GM23338 (cell line): ENCODE measurements around the gene RAB3GAP1. TPM values are rescaled to one million over a fixed set of nuclear protein-coding genes. Genes with fewer than 3 reads are reported as not detected.

Experiments
- ATAC-seq: fragments of 200-7000 bp; cut with Tn5 transposase; 3 replicates; pipeline ENCODE4 v1.9.1; 2020
- DNase-seq: peaks from one replicate; pipeline ENCODE4 v3.0.0-alpha.2; 2015; ENCODE audit warnings: low spot score
- H2AFZ ChIP-seq: fragments of 200-600 bp; sonication (generic); 2 replicates; pipeline ENCODE4 v1.8.0; 2016; ENCODE audit warnings: antibody characterized with exemption, mild to moderate bottlenecking, moderate library complexity
- H3F3A ChIP-seq: fragments of 200-600 bp; sonication (generic); replicated peaks from 2 replicates; pipeline ENCODE4 v1.8.0; 2017; ENCODE audit warnings: antibody characterized with exemption, mixed run types, low read depth
- H3K27ac ChIP-seq: fragments of 200-600 bp; sonication (generic); 2 replicates; pipeline ENCODE4 v1.6.1; 2016; ENCODE audit warnings: low read depth
- H3K27me3 ChIP-seq: fragments of 200-600 bp; sonication (generic); 2 replicates; pipeline ENCODE4 v1.8.0; 2016; ENCODE audit warnings: mild to moderate bottlenecking, mixed run types, moderate library complexity; ENCODE audit not compliant: insufficient read depth
- H3K36me3 ChIP-seq: fragments of 200-600 bp; sonication (generic); 2 replicates; pipeline ENCODE4 v1.8.0; 2016; ENCODE audit warnings: mild to moderate bottlenecking; ENCODE audit not compliant: insufficient read depth
- H3K4me1 ChIP-seq: fragments of 200-600 bp; sonication (generic); 2 replicates; pipeline ENCODE4 v1.8.0; 2016; ENCODE audit warnings: mild to moderate bottlenecking, moderate library complexity; ENCODE audit not compliant: insufficient read depth
- H3K4me2 ChIP-seq: fragments of 200-600 bp; sonication (generic); 2 replicates; pipeline ENCODE4 v1.7.1; 2017; ENCODE audit warnings: mixed run types
- H3K4me3 ChIP-seq: fragments of 200-600 bp; sonication (generic); 2 replicates; pipeline ENCODE4 v1.6.1; 2016; ENCODE audit warnings: mixed run types
- H3K79me2 ChIP-seq: fragments of 200-600 bp; sonication (generic); replicated peaks from 2 replicates; pipeline ENCODE4 v1.8.0; 2017; ENCODE audit warnings: mild to moderate bottlenecking; ENCODE audit not compliant: insufficient read depth
- H3K9me2 ChIP-seq: fragments of 200-600 bp; sonication (generic); 2 replicates; pipeline ENCODE4 v1.8.0; 2017; ENCODE audit not compliant: insufficient read depth
- H4K20me1 ChIP-seq: fragments of 200-600 bp; sonication (generic); replicated peaks from 2 replicates; pipeline ENCODE4 v1.8.0; 2017; ENCODE audit warnings: mild to moderate bottlenecking; ENCODE audit not compliant: insufficient read depth
- H3K27ac Mint-ChIP-seq: 2 replicates; pipeline ENCODE4 v1.8.0; 2020; ENCODE audit warnings: inconsistent platforms, mild to moderate bottlenecking, moderate library complexity, mixed read lengths
- H3K27me3 Mint-ChIP-seq: 3 replicates; pipeline ENCODE4 v1.8.0; 2022; ENCODE audit warnings: low read depth, mild to moderate bottlenecking, moderate library complexity, mixed read lengths, inconsistent platforms; ENCODE audit not compliant: insufficient read depth, poor library complexity
- H3K36me3 Mint-ChIP-seq: 3 replicates; pipeline ENCODE4 v1.8.0; 2021; ENCODE audit warnings: low read depth, mild to moderate bottlenecking, inconsistent platforms, moderate library complexity, mixed read lengths
- H3K4me1 Mint-ChIP-seq: 3 replicates; pipeline ENCODE4 v1.8.0; 2020; ENCODE audit warnings: mild to moderate bottlenecking, inconsistent platforms, mixed read lengths
- H3K4me3 Mint-ChIP-seq: 3 replicates; pipeline ENCODE4 v1.8.0; 2021; ENCODE audit warnings: moderate library complexity, mild to moderate bottlenecking, inconsistent platforms, mixed read lengths
- H3K9me3 Mint-ChIP-seq: 3 replicates; pipeline ENCODE4 v1.8.0; 2020; ENCODE audit warnings: moderate library complexity, mild to moderate bottlenecking, inconsistent platforms, mixed read lengths
- EZH2phosphoT487 ChIP-seq: fragments of 200-600 bp; sonication (generic); IDR thresholded peaks from one replicate; pipeline ENCODE4 v1.8.1; 2018; ENCODE audit warnings: antibody characterized with exemption; ENCODE audit not compliant: unreplicated experiment
- NANOG ChIP-seq: IDR thresholded peaks from 2 replicates; pipeline ENCODE4 v1.6.1; 2016; ENCODE audit warnings: antibody characterized with exemption, borderline replicate concordance
- POLR2AphosphoS5 ChIP-seq: IDR thresholded peaks from 2 replicates; pipeline ENCODE4 v1.6.1; 2016; ENCODE audit warnings: antibody characterized with exemption, low read depth
- ZNF331 ChIP-seq: fragments of 250-450 bp; sonication (Bioruptor Pico); IDR thresholded peaks from 2 replicates; pipeline ENCODE4 v1.5.0; 2020; ENCODE audit warnings: low read depth, mild to moderate bottlenecking, moderate library complexity
- polyA plus RNA-seq: library from polyadenylated mRNA; unstranded; fragments of >200 nt; fragmentation: Nextera tagmentation; extraction: Ambion mirVana; gene quantifications from 2 replicates; pipeline ENCODE4 v1.2.1, GENCODE V29; 2016
- total RNA-seq: library from RNA; depleted of rRNA; stranded (reverse); fragments of >200 nt; shearing (Covaris generic); gene quantifications from 2 replicates; pipeline ENCODE4 v1.2.3, GENCODE V29; 2014
- TF ChIP-seq, protein P1 (sequence below): IDR thresholded peaks from 2 replicates; pipeline ENCODE4 v1.6.1; 2016; ENCODE audit warnings: antibody characterized with exemption
- TF ChIP-seq, protein P2 (sequence below), 2 experiments: fragments of 200-600 bp in 1 of 2; sonication (generic) in 1 of 2; conservative IDR thresholded peaks; 2 replicates each; pipeline versions ENCODE4 v1.5.1 to v1.6.1; 2016 to 2017; ENCODE audit warnings: antibody characterized with exemption in 2 of 2, low read depth in 2 of 2, mild to moderate bottlenecking in 2 of 2, moderate library complexity in 1 of 2
- TF ChIP-seq, protein P3 (sequence below): fragments of 250-450 bp; sonication (Bioruptor Pico); IDR thresholded peaks from 2 replicates; pipeline ENCODE4 v1.5.0; 2020; ENCODE audit warnings: mild to moderate bottlenecking, moderate library complexity

Gene RAB3GAP1
- total and polyA plus RNA-seq, 2 experiments from 2014 or later: 22.5 to 40.4 TPM

DNA sequence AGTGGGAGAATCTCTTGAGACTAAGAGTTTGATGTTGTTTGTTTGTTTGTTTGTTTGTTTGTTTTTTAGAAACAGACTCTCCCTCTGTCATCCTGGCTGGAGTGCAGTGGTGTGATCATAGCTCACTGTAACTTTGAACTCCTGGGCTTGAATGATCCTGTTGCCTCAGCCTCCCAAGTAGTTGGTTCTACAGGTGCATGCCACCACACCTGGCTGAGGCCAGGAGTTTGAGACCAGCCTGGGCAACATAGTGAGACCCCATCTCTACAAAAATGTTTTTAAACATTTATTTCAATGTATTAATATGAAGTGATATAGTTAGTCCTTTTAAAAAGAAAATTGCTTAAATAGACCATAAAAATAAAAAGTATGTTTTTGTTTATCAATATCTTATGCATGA lies 40.5 kb upstream of the RAB3GAP1 start:
- H3K27ac ChIP-seq: no peak overlapping the region
- no peak overlapping the region for H2AFZ ChIP-seq
- no peak for DNase-seq
- peaks cover 2% of the 10 kb centered on the region for H3K27me3 Mint-ChIP-seq
- H3K9me2 ChIP-seq: no peaks in the 10 kb centered on the region; the same call in 1 of the 2 replicates
- H3K4me1 Mint-ChIP-seq: peaks cover 5% of the 10 kb centered on the region; the same call in 2 of the 3 replicates
- H3K4me2 ChIP-seq: no peak overlapping the region
- ATAC-seq: no peak
- TF ChIP-seq ZNF331 (CRISPR knock-in tag) (no peak), NANOG (no peak), POLR2AphosphoS5 (no peak), EZH2phosphoT487 (no peak)
- TF ChIP-seq, protein P1, sequence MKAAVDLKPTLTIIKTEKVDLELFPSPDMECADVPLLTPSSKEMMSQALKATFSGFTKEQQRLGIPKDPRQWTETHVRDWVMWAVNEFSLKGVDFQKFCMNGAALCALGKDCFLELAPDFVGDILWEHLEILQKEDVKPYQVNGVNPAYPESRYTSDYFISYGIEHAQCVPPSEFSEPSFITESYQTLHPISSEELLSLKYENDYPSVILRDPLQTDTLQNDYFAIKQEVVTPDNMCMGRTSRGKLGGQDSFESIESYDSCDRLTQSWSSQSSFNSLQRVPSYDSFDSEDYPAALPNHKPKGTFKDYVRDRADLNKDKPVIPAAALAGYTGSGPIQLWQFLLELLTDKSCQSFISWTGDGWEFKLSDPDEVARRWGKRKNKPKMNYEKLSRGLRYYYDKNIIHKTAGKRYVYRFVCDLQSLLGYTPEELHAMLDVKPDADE: no peak
- TF ChIP-seq, protein P2, sequence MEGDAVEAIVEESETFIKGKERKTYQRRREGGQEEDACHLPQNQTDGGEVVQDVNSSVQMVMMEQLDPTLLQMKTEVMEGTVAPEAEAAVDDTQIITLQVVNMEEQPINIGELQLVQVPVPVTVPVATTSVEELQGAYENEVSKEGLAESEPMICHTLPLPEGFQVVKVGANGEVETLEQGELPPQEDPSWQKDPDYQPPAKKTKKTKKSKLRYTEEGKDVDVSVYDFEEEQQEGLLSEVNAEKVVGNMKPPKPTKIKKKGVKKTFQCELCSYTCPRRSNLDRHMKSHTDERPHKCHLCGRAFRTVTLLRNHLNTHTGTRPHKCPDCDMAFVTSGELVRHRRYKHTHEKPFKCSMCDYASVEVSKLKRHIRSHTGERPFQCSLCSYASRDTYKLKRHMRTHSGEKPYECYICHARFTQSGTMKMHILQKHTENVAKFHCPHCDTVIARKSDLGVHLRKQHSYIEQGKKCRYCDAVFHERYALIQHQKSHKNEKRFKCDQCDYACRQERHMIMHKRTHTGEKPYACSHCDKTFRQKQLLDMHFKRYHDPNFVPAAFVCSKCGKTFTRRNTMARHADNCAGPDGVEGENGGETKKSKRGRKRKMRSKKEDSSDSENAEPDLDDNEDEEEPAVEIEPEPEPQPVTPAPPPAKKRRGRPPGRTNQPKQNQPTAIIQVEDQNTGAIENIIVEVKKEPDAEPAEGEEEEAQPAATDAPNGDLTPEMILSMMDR (conservative IDR thresholded peaks at IDR 0.05; ENCODE audit: low read depth in 2 of 2): no peak
- TF ChIP-seq, protein P3, sequence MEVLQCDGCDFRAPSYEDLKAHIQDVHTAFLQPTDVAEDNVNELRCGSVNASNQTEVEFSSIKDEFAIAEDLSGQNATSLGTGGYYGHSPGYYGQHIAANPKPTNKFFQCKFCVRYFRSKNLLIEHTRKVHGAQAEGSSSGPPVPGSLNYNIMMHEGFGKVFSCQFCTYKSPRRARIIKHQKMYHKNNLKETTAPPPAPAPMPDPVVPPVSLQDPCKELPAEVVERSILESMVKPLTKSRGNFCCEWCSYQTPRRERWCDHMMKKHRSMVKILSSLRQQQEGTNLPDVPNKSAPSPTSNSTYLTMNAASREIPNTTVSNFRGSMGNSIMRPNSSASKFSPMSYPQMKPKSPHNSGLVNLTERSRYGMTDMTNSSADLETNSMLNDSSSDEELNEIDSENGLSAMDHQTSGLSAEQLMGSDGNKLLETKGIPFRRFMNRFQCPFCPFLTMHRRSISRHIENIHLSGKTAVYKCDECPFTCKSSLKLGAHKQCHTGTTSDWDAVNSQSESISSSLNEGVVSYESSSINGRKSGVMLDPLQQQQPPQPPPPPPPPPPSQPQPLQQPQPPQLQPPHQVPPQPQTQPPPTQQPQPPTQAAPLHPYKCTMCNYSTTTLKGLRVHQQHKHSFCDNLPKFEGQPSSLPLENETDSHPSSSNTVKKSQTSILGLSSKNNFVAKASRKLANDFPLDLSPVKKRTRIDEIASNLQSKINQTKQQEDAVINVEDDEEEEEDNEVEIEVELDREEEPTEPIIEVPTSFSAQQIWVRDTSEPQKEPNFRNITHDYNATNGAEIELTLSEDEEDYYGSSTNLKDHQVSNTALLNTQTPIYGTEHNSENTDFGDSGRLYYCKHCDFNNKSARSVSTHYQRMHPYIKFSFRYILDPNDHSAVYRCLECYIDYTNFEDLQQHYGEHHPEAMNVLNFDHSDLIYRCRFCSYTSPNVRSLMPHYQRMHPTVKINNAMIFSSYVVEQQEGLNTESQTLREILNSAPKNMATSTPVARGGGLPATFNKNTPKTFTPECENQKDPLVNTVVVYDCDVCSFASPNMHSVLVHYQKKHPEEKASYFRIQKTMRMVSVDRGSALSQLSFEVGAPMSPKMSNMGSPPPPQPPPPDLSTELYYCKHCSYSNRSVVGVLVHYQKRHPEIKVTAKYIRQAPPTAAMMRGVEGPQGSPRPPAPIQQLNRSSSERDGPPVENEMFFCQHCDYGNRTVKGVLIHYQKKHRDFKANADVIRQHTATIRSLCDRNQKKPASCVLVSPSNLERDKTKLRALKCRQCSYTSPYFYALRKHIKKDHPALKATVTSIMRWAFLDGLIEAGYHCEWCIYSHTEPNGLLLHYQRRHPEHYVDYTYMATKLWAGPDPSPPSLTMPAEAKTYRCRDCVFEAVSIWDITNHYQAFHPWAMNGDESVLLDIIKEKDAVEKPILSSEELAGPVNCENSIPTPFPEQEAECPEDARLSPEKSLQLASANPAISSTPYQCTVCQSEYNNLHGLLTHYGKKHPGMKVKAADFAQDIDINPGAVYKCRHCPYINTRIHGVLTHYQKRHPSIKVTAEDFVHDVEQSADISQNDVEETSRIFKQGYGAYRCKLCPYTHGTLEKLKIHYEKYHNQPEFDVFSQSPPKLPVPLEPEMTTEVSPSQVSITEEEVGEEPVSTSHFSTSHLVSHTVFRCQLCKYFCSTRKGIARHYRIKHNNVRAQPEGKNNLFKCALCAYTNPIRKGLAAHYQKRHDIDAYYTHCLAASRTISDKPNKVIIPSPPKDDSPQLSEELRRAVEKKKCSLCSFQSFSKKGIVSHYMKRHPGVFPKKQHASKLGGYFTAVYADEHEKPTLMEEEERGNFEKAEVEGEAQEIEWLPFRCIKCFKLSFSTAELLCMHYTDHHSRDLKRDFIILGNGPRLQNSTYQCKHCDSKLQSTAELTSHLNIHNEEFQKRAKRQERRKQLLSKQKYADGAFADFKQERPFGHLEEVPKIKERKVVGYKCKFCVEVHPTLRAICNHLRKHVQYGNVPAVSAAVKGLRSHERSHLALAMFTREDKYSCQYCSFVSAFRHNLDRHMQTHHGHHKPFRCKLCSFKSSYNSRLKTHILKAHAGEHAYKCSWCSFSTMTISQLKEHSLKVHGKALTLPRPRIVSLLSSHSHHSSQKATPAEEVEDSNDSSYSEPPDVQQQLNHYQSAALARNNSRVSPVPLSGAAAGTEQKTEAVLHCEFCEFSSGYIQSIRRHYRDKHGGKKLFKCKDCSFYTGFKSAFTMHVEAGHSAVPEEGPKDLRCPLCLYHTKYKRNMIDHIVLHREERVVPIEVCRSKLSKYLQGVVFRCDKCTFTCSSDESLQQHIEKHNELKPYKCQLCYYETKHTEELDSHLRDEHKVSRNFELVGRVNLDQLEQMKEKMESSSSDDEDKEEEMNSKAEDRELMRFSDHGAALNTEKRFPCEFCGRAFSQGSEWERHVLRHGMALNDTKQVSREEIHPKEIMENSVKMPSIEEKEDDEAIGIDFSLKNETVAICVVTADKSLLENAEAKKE (CRISPR knock-in tag): no peak
- H4K20me1 ChIP-seq: no peaks in the 10 kb centered on the region
- H3K4me1 ChIP-seq: no peaks in the 10 kb centered on the region
- H3K79me2 ChIP-seq: no peaks in the 10 kb centered on the region
- H3K27ac Mint-ChIP-seq: no peak overlapping the region
- H3K36me3 Mint-ChIP-seq: no peaks in the 10 kb centered on the region
- H3K4me3 ChIP-seq: no peak overlapping the region
- no peak overlapping the region for H3K4me3 Mint-ChIP-seq
- peaks cover 2% of the 10 kb centered on the region; the same call in 2 of the 3 replicates for H3K9me3 Mint-ChIP-seq
- H3K27me3 ChIP-seq: no peaks in the 10 kb centered on the region
- H3F3A ChIP-seq: no peaks in the 10 kb centered on the region
- no peaks in the 10 kb centered on the region for H3K36me3 ChIP-seq
